B cell (primary cell): ENCODE measurements around the gene KNSTRN. TPM values are rescaled to one million over a fixed set of nuclear protein-coding genes. Genes with fewer than 3 reads are reported as not detected.

Experiments used
- polyA plus RNA-seq: library from polyadenylated mRNA; depleted of rRNA; stranded (reverse); fragments of >200 nt; gene quantifications from 2 replicates; pipeline ENCODE4 v1.2.3, GENCODE V29; 2012
- total RNA-seq, 2 donors: library from RNA; stranded (reverse); fragments of 120-200 nt in 1 of 2; gene quantifications; 1 replicate in 1 of 2; 2 replicates in 1 of 2; pipeline versions ENCODE4 v1.2.3 to v1.2.4, GENCODE V29; 2013 to 2022

Gene KNSTRN
- total and polyA plus RNA-seq, 2 donors (not counting 1 experiment from before 2014, with no cell fraction given) = 4.0 to 14.0 TPM

Other genes starting within 250 kb of the KNSTRN start
- 2.9 and 4.4 TPM in 2 replicates for gene BUB1B, start 221.7 kb upstream of the KNSTRN start, total RNA-seq
- 0.70 and 0.78 TPM in 2 replicates for gene BUB1B, start 221.7 kb upstream of the KNSTRN start, polyA plus RNA-seq
- gene PAK6, start 143.7 kb upstream of the KNSTRN start, total RNA-seq = 0.80 and 1.2 TPM in 2 replicates
- 0.45 and 0.76 TPM in 2 replicates for gene PAK6, start 143.7 kb upstream of the KNSTRN start, polyA plus RNA-seq
- gene ANKRD63, start 99.7 kb upstream of the KNSTRN start, total RNA-seq = 0.25 and 0.44 TPM in 2 replicates
- not detected in 2 replicates for gene ANKRD63, start 99.7 kb upstream of the KNSTRN start, polyA plus RNA-seq
- 155 and 166 TPM in 2 replicates for gene PLCB2, start 74.8 kb upstream of the KNSTRN start, total RNA-seq
- 312 and 336 TPM in 2 replicates for gene PLCB2, start 74.8 kb upstream of the KNSTRN start, polyA plus RNA-seq
- gene INAFM2, start 59.0 kb upstream of the KNSTRN start, total RNA-seq = 5.3 and 7.0 TPM in 2 replicates
- gene INAFM2, start 59.0 kb upstream of the KNSTRN start, polyA plus RNA-seq = 1.8 and 3.0 TPM in 2 replicates
- gene CCDC9B, start 41.8 kb upstream of the KNSTRN start, total RNA-seq = 1.6 and 2.8 TPM in 2 replicates
- gene CCDC9B, start 41.8 kb upstream of the KNSTRN start, polyA plus RNA-seq = 1.1 and 2.4 TPM in 2 replicates
- not detected in 2 replicates for gene PHGR1, start 31.7 kb upstream of the KNSTRN start, total RNA-seq
- gene PHGR1, start 31.7 kb upstream of the KNSTRN start, polyA plus RNA-seq = not detected in 2 replicates
- 0.15 and 0.71 TPM in 2 replicates for gene DISP2, start 24.5 kb upstream of the KNSTRN start, total RNA-seq
- gene DISP2, start 24.5 kb upstream of the KNSTRN start, polyA plus RNA-seq = 0.13 and 0.43 TPM in 2 replicates
- gene IVD, start 23.1 kb downstream of the KNSTRN start, total RNA-seq = 106 and 114 TPM in 2 replicates
- gene IVD, start 23.1 kb downstream of the KNSTRN start, polyA plus RNA-seq = 30.4 and 41.7 TPM in 2 replicates
- gene BAHD1, start 58.2 kb downstream of the KNSTRN start, total RNA-seq = 34.7 and 34.8 TPM in 2 replicates
- 12.2 and 15.0 TPM in 2 replicates for gene BAHD1, start 58.2 kb downstream of the KNSTRN start, polyA plus RNA-seq
- gene CHST14, start 88.3 kb downstream of the KNSTRN start, total RNA-seq = 14.7 and 16.7 TPM in 2 replicates
- 3.9 and 5.7 TPM in 2 replicates for gene CHST14, start 88.3 kb downstream of the KNSTRN start, polyA plus RNA-seq
- gene CCDC32, start 182.3 kb downstream of the KNSTRN start, total RNA-seq = 76.6 and 78.4 TPM in 2 replicates
- 24.0 and 29.5 TPM in 2 replicates for gene CCDC32, start 182.3 kb downstream of the KNSTRN start, polyA plus RNA-seq
- 21.1 and 22.8 TPM in 2 replicates for gene RPUSD2, start 186.6 kb downstream of the KNSTRN start, total RNA-seq
- 5.0 and 9.8 TPM in 2 replicates for gene RPUSD2, start 186.6 kb downstream of the KNSTRN start, polyA plus RNA-seq
- 3.7 and 4.0 TPM in 2 replicates for gene KNL1, start 211.5 kb downstream of the KNSTRN start, total RNA-seq
- 0.91 and 1.7 TPM in 2 replicates for gene KNL1, start 211.5 kb downstream of the KNSTRN start, polyA plus RNA-seq